ENCODE measurements around the gene MPST.

DNA sequence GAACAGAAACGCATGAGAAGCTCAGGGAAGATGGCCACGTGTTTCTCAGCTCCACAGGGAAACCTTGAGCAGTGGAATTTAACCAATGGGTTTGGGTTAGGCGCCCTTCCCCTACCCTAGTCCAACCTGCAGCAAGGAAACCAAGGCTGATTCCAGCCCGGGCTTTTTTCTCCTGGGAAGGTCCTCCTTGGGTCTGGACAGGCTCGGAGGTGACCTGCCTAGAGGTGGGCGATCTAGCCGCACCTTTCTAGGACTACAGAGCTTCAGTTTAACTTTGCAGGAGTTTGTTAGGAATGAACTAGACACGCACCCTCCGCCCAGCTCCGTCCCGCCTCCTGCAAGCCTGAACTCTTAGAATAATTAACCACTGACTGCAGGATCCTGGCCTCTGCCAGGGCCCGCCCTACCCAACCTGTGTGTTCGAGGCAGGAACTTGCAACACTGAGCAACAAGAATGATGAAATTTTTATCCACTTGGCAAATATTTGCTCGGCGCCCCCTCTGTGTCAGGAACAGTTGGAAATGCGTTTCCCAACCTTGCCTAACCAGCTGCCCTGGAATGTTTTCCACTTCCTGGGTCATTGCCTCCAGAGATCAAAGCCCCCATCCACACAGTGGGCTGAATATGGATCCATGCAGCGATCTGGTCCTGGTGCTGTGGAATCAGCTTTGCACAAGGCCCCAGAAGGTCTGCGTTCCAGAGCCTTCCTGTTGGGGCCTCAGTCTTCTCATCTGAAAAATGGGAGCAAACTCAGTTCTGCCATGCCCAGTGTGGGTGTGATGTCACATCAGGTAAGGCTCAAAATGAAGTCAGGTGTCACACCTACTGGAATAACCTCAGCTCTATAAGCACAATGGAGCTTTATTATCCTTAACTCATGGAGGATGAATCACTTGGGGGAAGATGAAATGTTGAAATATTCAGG lies 13.3 kb downstream of the MPST start:
- TF ChIP-seq CTCF (IDR thresholded peaks at IDR 0.05) (no peak), POLR2A (IDR thresholded peaks at IDR 0.05) (no peak)
